ENCODE data around the gene CASKIN1.

CASKIN1 gene

DNA sequence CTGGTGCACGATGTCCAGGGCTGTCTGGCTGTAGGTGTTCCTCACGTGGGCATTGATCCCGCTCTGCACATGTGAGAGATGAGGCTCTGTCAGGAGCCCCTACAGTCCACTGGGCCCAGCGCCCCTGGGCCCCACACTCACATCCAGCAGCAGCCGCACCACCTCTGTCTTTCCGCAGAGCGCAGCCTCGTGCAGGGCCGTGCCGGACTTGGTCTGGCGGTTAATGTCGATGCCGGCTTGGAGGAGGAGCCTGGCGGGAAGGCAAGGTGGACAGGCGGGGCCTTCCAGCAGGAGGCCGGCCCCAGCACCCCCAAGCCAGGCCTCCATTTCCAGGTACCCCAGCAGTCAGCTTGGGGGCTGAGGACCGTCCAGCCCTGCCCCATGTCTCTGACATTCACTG is 9.2 kb downstream of the CASKIN1 start:
- in situ Hi-C loops (cut with MboI; ENCODE audit: low pct_unique_long_range_greater_than_20kb, low sequenced_read_pairs, unreplicated experiment) = no loop called here
- no peak for DNase-seq (ENCODE audit: low spot score)
- TF ChIP-seq, protein P1, sequence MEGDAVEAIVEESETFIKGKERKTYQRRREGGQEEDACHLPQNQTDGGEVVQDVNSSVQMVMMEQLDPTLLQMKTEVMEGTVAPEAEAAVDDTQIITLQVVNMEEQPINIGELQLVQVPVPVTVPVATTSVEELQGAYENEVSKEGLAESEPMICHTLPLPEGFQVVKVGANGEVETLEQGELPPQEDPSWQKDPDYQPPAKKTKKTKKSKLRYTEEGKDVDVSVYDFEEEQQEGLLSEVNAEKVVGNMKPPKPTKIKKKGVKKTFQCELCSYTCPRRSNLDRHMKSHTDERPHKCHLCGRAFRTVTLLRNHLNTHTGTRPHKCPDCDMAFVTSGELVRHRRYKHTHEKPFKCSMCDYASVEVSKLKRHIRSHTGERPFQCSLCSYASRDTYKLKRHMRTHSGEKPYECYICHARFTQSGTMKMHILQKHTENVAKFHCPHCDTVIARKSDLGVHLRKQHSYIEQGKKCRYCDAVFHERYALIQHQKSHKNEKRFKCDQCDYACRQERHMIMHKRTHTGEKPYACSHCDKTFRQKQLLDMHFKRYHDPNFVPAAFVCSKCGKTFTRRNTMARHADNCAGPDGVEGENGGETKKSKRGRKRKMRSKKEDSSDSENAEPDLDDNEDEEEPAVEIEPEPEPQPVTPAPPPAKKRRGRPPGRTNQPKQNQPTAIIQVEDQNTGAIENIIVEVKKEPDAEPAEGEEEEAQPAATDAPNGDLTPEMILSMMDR (IDR thresholded peaks at IDR 0.05; ENCODE audit: extremely low read depth, insufficient read depth, missing control alignments) = no peak

DNA sequence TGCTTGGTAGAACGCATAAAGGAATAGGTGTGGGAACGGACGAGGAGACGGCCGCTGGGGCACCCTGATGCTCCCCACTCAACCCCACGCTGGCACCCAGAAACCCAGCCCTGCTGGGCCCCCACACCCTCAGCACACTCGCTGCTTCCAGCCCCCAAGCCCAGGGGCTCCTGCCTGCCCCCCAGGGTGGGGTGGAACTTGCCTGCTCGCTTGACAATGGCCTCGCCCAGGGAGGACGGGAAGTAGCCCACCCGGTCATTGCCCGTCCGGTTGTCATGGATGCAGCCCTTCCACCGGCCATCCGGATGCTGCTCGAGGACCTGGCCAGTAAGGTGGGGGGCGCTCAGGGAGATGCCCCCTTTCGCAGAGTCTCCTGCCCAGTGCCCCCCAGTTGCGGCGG is 9.9 kb downstream of the CASKIN1 start:
- no peak for DNase-seq (ENCODE audit: low spot score)
- in situ Hi-C loops (cut with MboI; ENCODE audit: low pct_unique_long_range_greater_than_20kb, low sequenced_read_pairs, unreplicated experiment) = no loop called here
- TF ChIP-seq, protein P1 (IDR thresholded peaks at IDR 0.05; ENCODE audit: extremely low read depth, insufficient read depth, missing control alignments) = no peak

DNA sequence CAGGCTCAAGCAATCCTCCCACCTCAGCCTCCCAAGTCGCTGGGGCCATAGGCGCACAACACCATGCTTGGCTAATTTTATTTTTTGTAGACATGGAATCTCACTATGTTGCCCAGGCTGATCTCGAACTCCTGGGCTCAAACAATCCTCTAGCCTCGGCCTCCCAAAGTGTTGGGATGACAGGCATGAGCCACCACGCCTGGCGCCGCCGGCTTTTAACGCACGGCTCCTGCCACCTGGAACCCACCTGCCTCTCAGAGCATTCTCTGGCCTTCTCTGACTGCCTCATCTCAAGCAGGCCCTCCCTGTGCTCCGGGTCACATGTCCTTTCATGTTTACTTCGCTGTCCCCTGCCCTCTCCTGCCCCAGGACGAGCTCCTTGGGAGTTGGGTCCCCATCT is 10.3 kb downstream of the CASKIN1 start:
- TF ChIP-seq, protein P1 (IDR thresholded peaks at IDR 0.05; ENCODE audit: extremely low read depth, insufficient read depth, missing control alignments) = no peak
- in situ Hi-C loops (cut with MboI; ENCODE audit: low pct_unique_long_range_greater_than_20kb, low sequenced_read_pairs, unreplicated experiment) = no loop called here
- no peak for DNase-seq (ENCODE audit: low spot score)

DNA sequence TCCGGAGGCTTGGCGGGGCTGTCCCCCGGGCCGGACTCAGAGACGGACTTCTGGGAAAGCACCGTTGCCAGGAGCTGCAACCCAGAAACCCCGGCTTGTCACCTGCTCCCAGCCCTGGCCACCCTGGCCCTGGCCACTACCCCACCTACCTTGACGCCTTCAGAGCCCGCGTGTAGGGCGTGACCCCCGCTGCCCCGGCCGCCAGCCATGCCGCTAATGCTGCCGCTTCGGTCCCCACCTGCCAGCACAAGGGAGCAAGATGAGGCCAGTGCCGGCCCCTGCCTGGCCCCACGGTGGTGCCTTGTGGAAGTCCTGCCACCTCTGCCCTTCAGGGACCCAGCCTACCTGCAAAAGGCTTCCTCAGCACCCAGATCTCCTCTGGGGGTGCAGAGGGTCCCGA is 11.4 kb downstream of the CASKIN1 start:
- no peak for DNase-seq (ENCODE audit: low spot score)
- TF ChIP-seq, protein P1 (IDR thresholded peaks at IDR 0.05; ENCODE audit: extremely low read depth, insufficient read depth, missing control alignments) = no peak
- in situ Hi-C loops (cut with MboI; ENCODE audit: low pct_unique_long_range_greater_than_20kb, low sequenced_read_pairs, unreplicated experiment) = no loop called here

DNA sequence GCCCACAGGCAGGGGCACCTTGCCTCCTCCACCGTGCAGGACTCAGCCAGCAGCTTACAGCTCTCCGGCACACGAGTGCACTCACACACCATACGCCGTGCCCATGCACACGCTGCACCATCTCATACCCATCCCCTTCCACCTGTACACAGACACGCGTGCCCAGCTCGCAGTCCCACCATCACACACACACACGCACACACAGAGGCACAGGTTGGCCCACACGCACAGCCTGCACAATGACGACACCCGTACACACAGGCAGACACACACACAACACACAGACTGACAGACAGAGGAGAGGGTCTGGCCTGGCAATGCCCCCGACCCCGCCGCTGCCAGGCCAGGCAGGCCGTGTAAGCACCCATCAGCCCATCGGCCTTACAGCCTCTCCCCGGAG is 12.1 kb downstream of the CASKIN1 start:
- TF ChIP-seq, protein P1 (IDR thresholded peaks at IDR 0.05; ENCODE audit: extremely low read depth, insufficient read depth, missing control alignments) = no peak
- no peak for DNase-seq (ENCODE audit: low spot score)
- in situ Hi-C loops (cut with MboI; ENCODE audit: low pct_unique_long_range_greater_than_20kb, low sequenced_read_pairs, unreplicated experiment) = no loop called here

DNA sequence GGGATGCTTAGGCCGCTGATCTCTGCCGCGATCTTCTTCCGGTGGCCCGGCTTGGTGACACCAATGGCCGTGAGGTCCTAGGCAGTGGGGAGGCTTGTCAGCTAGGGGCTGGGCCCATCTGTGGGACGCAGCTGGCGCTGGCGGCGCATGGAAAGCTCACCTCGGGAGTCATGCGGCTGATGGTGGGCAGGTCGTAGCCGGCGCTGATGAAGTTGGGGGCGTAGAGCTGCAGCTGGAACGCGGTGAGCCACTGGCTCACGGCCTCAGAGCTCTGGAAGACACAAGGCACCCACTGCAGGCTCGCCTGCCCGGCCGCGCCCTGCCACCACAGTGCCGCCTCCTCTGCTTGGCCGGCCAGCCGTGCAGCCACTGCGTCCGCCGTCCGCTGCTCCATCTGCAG is 12.7 kb downstream of the CASKIN1 start:
- no peak for DNase-seq (ENCODE audit: low spot score)
- TF ChIP-seq, protein P1 (IDR thresholded peaks at IDR 0.05; ENCODE audit: extremely low read depth, insufficient read depth, missing control alignments) = no peak
- in situ Hi-C loops (cut with MboI; ENCODE audit: low pct_unique_long_range_greater_than_20kb, low sequenced_read_pairs, unreplicated experiment) = no loop called here

DNA sequence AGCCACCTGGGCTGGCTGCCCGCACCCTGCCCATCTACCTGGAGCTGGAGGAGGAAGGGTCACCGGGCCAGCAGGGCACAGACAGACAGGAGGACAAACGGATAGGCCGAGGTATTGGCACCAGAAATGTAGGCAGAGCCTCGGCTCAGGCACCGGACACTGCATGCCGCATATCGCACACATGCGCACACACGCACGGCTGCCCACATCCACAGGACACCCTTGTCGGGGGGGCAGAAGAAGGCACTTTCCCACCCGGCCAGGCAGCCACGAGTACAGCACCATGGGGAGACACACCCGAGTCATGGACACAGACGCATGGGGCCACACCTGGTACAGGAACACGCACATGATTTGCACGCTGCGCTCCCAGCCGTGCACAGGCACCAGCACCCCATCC is 14.5 kb downstream of the CASKIN1 start:
- in situ Hi-C loops (cut with MboI; ENCODE audit: low pct_unique_long_range_greater_than_20kb, low sequenced_read_pairs, unreplicated experiment) = no loop called here
- DNase-seq (ENCODE audit: low spot score) = no peak
- TF ChIP-seq, protein P1 (IDR thresholded peaks at IDR 0.05; ENCODE audit: extremely low read depth, insufficient read depth, missing control alignments) = no peak
